ENCODE measurements around the gene ABHD12B. TPM values are rescaled to one million over a fixed set of nuclear protein-coding genes. Genes with fewer than 3 reads are reported as not detected.

The ABHD12B gene
- total RNA-seq, 1 donor from 2014 or later, result not detected

DNA sequence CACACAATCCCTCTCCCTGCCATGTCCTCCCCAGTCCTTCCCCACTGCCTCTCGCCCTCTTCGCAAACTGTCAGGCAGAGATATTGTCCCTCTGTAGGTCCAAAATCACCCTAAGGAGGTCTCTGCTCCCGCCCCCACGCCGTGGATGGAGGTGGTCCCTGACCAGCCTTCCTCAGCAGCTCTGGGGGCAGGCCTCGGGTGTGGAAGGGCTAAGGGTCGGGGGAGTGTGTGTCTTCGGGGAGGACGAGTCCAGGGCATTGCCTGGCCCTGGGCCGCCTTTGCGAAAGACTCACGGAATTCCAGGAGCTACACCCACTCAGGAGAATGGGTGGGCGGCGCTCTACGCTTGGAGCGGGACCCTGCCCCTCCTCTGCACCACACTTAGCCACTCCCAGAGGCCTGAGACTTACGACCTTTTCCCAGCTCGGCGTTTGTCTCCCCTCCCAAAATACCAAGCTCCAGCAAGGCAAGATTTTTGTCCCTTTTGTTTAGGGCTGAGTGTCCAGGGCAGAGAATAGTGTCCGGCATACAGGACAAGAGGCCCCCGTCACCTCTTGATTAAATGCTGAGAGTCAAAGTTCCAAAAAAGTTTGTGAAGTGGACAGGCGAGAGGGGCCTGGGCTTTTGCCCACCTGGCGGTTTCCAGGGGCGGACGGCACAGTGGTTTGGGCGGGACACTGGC lies 71.5 kb downstream of the ABHD12B start:
- Histone ChIP-seq H3K9me3 (ENCODE audit: insufficient read depth, low read depth, low read length) (no peaks in the 10 kb centered on the region), H3K4me2 (ENCODE audit: low read length) (peak overlapping the region; percentile 90), H2AFZ (ENCODE audit: low read depth, low read length) (peak overlapping the region; percentile 100), H4K20me1 (ENCODE audit: insufficient read depth, low read length) (no peaks in the 10 kb centered on the region), H3K79me2 (ENCODE audit: insufficient read depth, low read length) (no peaks in the 10 kb centered on the region), H3K27me3 (ENCODE audit: insufficient read depth, low read length) (no peaks in the 10 kb centered on the region), H3K4me1 (ENCODE audit: insufficient read depth, low read length) (peaks cover 11% of the 10 kb centered on the region), H3K27ac (ENCODE audit: low read depth, low read length) (no peak overlapping the region), H3K9ac (ENCODE audit: low read length) (peak overlapping the region; percentile 83), H3K36me3 (ENCODE audit: insufficient read depth, low read length) (no peaks in the 10 kb centered on the region), H3K4me3 (ENCODE audit: insufficient read depth, low read depth, low read length) (peak overlapping the region; percentile 78)
- Mint-ChIP-seq H3K27me3 (ENCODE audit: low read depth, unreplicated experiment) (no peaks in the 10 kb centered on the region), H3K4me1 (ENCODE audit: low read depth, unreplicated experiment) (peaks cover 25% of the 10 kb centered on the region), H3K9me3 (ENCODE audit: unreplicated experiment) (no peaks in the 10 kb centered on the region), H3K36me3 (ENCODE audit: low read depth, unreplicated experiment) (no peaks in the 10 kb centered on the region), H3K27ac (ENCODE audit: unreplicated experiment) (peak overlapping the region; percentile 80), H3K4me3 (ENCODE audit: unreplicated experiment) (peak overlapping the region; percentile 95)
- FAIRE-seq (no peak), DNase-seq (ENCODE audit: low read depth) (peak; percentile 52)
- TF ChIP-seq, protein P1, sequence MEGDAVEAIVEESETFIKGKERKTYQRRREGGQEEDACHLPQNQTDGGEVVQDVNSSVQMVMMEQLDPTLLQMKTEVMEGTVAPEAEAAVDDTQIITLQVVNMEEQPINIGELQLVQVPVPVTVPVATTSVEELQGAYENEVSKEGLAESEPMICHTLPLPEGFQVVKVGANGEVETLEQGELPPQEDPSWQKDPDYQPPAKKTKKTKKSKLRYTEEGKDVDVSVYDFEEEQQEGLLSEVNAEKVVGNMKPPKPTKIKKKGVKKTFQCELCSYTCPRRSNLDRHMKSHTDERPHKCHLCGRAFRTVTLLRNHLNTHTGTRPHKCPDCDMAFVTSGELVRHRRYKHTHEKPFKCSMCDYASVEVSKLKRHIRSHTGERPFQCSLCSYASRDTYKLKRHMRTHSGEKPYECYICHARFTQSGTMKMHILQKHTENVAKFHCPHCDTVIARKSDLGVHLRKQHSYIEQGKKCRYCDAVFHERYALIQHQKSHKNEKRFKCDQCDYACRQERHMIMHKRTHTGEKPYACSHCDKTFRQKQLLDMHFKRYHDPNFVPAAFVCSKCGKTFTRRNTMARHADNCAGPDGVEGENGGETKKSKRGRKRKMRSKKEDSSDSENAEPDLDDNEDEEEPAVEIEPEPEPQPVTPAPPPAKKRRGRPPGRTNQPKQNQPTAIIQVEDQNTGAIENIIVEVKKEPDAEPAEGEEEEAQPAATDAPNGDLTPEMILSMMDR (IDR thresholded peaks at IDR 0.05; ENCODE audit: insufficient read depth, low read depth, low read length), result no peak
- no peak for TF ChIP-seq EZH2 (IDR thresholded peaks at IDR 0.05; ENCODE audit: insufficient read depth, low read length)

DNA sequence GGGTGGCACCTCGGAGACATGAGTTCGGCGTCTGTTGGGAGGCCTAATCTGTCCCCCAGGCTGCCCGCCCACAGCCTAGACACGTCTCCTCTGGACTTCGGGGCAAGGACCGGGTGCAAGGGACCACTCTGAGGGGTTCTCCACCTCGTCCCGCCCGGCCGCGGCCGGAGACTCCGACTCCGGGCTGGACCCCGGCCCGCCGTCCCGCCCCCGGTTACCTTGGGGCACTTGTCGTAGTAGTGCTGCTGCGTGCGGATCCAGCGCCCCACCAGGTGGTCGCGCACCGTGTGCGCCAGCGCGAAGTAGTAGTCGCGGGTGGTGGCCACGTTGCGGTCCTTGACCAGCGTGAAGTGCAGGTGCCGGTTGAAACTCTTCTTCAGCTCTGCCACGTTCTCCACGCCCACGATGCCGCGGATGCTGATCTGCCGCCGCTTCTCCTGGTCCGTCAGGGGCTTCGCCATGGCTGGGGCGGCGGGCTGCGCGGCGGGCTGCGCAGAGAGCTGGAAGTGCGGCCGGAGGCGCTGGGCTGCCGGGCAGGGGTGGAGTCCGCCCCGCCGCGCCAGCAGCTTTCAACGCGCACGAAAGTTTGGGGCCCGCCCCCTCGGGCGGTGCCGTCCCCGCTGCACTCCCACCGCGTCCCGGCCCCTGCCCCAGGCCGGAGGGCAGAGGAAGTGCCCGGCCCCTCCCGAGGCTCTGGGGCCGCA lies 72.2 kb downstream of the ABHD12B start, which contains the start of gene PYGL:
Gene PYGL, minus strand, starts transcription at position 541 of the 704 bp plus-strand sequence. Its CDS starts 80 bp downstream, at position 461.
- FAIRE-seq, result no peak
- DNase-seq (ENCODE audit: low read depth), result peak; percentile 52
- Histone ChIP-seq H3K79me2 (ENCODE audit: insufficient read depth, low read length) (no peaks in the 10 kb centered on the region), H3K9ac (ENCODE audit: low read length) (peak within 1 kb of the TSS; percentile 83), H3K4me1 (ENCODE audit: insufficient read depth, low read length) (peaks cover 11% of the 10 kb centered on the region), H3K27ac (ENCODE audit: low read depth, low read length) (peak within 1 kb of the TSS; percentile 48), H3K4me3 (ENCODE audit: insufficient read depth, low read depth, low read length) (peak within 1 kb of the TSS; percentile 78), H4K20me1 (ENCODE audit: insufficient read depth, low read length) (no peaks in the 10 kb centered on the region), H3K27me3 (ENCODE audit: insufficient read depth, low read length) (no peaks in the 10 kb centered on the region), H3K9me3 (ENCODE audit: insufficient read depth, low read depth, low read length) (no peaks in the 10 kb centered on the region), H3K36me3 (ENCODE audit: insufficient read depth, low read length) (no peaks in the 10 kb centered on the region), H3K4me2 (ENCODE audit: low read length) (peak within 1 kb of the TSS; percentile 90), H2AFZ (ENCODE audit: low read depth, low read length) (peak within 1 kb of the TSS; percentile 100)
- Mint-ChIP-seq H3K36me3 (ENCODE audit: low read depth, unreplicated experiment) (no peaks in the 10 kb centered on the region), H3K9me3 (ENCODE audit: unreplicated experiment) (peaks cover under 1% of the 10 kb centered on the region), H3K27me3 (ENCODE audit: low read depth, unreplicated experiment) (no peaks in the 10 kb centered on the region), H3K4me3 (ENCODE audit: unreplicated experiment) (peak within 1 kb of the TSS; percentile 95), H3K4me1 (ENCODE audit: low read depth, unreplicated experiment) (peaks cover 25% of the 10 kb centered on the region), H3K27ac (ENCODE audit: unreplicated experiment) (peak within 1 kb of the TSS; percentile 98)
- no peak for TF ChIP-seq EZH2 (IDR thresholded peaks at IDR 0.05; ENCODE audit: insufficient read depth, low read length)
- TF ChIP-seq, protein P1 (IDR thresholded peaks at IDR 0.05; ENCODE audit: insufficient read depth, low read depth, low read length), result no peak
